ENCODE data around the gene NUDT4.

NUDT4 gene

DNA sequence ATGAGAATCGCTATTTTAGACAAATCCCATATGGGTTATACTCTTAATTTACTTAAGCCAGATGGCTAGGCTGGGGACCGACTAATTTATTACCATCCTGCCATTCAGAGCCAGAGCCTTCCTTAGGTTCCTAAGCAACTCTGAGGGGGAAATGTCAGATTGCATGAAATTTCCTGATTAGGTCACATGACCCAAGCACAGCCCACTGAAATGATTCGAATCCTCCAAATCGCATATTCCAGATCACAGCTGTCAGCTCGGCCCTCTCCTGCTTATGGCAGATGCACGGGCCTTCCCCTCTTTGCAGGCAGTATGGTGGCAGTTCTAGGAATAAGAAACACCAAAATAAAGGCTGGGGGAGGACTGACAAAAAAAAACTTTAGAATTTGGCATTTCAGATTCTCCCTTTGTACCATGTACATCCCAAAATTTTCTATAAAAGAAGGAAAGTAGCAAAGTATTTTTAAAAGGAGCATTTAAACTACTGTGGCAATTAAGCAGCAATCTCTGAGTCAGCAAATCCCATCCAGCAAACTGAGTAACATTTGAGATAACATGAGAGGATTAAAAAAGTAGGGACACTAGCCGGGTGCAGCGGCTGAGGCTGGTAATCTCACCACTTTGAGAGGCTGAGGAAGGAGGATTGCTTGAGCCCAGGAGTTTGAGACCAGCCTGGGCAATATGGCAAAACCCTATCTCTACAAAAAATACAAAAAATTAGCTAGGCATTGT is 30.5 kb upstream of the NUDT4 start:
- no peak for TF ChIP-seq PAX5 (IDR thresholded peaks at IDR 0.05; ENCODE audit: insufficient read depth, low read length, severe bottlenecking)
- TF ChIP-seq TAF1 (IDR thresholded peaks at IDR 0.05; ENCODE audit: low read depth, low read length): no peak
- no peak for TF ChIP-seq POLR2AphosphoS5 (IDR thresholded peaks at IDR 0.05; ENCODE audit: low read depth, low read length)
- no peak for TF ChIP-seq SPI1 (IDR thresholded peaks at IDR 0.05; ENCODE audit: low read depth, low read length)
- no peak for TF ChIP-seq POLR2A (IDR thresholded peaks at IDR 0.05; ENCODE audit: low read depth, low read length)
- TF ChIP-seq POU2F2 (IDR thresholded peaks at IDR 0.05; ENCODE audit: low read depth, low read length): no peak
- DNase-seq (ENCODE audit: insufficient read length, low spot score): no peak
- no peak for FAIRE-seq

GRCh38 chr12:93348575-93349435 is 28.9 kb upstream of the NUDT4 start:
- FAIRE-seq (no peak), DNase-seq (ENCODE audit: insufficient read length, low spot score) (no peak)
- TF ChIP-seq POU2F2 (IDR thresholded peaks at IDR 0.05; ENCODE audit: low read depth, low read length): no peak
- no peak for TF ChIP-seq POLR2A (IDR thresholded peaks at IDR 0.05; ENCODE audit: low read depth, low read length)
- no peak for TF ChIP-seq POLR2AphosphoS5 (IDR thresholded peaks at IDR 0.05; ENCODE audit: low read depth, low read length)
- TF ChIP-seq TAF1 (IDR thresholded peaks at IDR 0.05; ENCODE audit: low read depth, low read length): no peak
- TF ChIP-seq SPI1 (IDR thresholded peaks at IDR 0.05; ENCODE audit: low read depth, low read length): no peak
- no peak for TF ChIP-seq PAX5 (IDR thresholded peaks at IDR 0.05; ENCODE audit: insufficient read depth, low read length, severe bottlenecking)

GRCh38 chr12:93351726-93352125 is 26.0 kb upstream of the NUDT4 start:
- FAIRE-seq: no peak
- TF ChIP-seq POLR2A (IDR thresholded peaks at IDR 0.05; ENCODE audit: low read depth, low read length) (no peak), POU2F2 (IDR thresholded peaks at IDR 0.05; ENCODE audit: low read depth, low read length) (no peak), TAF1 (IDR thresholded peaks at IDR 0.05; ENCODE audit: low read depth, low read length) (no peak), POLR2AphosphoS5 (IDR thresholded peaks at IDR 0.05; ENCODE audit: low read depth, low read length) (no peak)
- no peak for DNase-seq (ENCODE audit: insufficient read length, low spot score)

- FAIRE-seq: no peak
- TF ChIP-seq POU2F2 (IDR thresholded peaks at IDR 0.05; ENCODE audit: low read depth, low read length): no peak
- TF ChIP-seq SPI1 (IDR thresholded peaks at IDR 0.05; ENCODE audit: low read depth, low read length): no peak
- no peak for TF ChIP-seq PAX5 (IDR thresholded peaks at IDR 0.05; ENCODE audit: insufficient read depth, low read length, severe bottlenecking)
- no peak for TF ChIP-seq TAF1 (IDR thresholded peaks at IDR 0.05; ENCODE audit: low read depth, low read length)
- no peak for TF ChIP-seq POLR2A (IDR thresholded peaks at IDR 0.05; ENCODE audit: low read depth, low read length)
- TF ChIP-seq POLR2AphosphoS5 (IDR thresholded peaks at IDR 0.05; ENCODE audit: low read depth, low read length): no peak
Observed at GRCh38 chr12:93352321-93352720, 25.4 kb upstream of the NUDT4 start.

DNA sequence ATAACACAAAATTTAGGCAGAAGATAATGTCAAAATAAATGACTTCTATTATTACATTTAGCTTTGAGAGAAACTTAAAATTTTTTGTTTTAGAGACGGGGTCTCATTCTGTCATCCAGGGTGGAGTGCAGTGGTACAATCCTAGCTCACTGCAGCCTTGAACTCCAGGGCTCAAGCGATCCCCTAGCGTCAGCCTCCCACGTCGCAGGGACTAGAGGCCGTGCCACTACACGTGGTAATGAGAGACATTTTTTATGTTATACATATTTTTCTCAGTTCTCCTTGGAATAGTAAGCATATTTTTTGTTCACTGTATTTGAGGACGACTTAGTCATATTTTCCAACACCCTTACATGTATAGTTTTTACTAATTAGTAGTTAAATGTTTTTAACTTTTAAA is 21.5 kb upstream of the NUDT4 start:
- TF ChIP-seq POU2F2 (IDR thresholded peaks at IDR 0.05; ENCODE audit: low read depth, low read length) (no peak), POLR2AphosphoS5 (IDR thresholded peaks at IDR 0.05; ENCODE audit: low read depth, low read length) (no peak), SPI1 (IDR thresholded peaks at IDR 0.05; ENCODE audit: low read depth, low read length) (no peak), PAX5 (IDR thresholded peaks at IDR 0.05; ENCODE audit: insufficient read depth, low read length, severe bottlenecking) (no peak), TAF1 (IDR thresholded peaks at IDR 0.05; ENCODE audit: low read depth, low read length) (no peak), POLR2A (IDR thresholded peaks at IDR 0.05; ENCODE audit: low read depth, low read length) (no peak)
- FAIRE-seq: no peak
- DNase-seq (ENCODE audit: insufficient read length, low spot score): no peak

More at GRCh38 chr12:93352321-93352720, 25.4 kb upstream of the NUDT4 start:
- no peak for DNase-seq (ENCODE audit: insufficient read length, low spot score)

DNA sequence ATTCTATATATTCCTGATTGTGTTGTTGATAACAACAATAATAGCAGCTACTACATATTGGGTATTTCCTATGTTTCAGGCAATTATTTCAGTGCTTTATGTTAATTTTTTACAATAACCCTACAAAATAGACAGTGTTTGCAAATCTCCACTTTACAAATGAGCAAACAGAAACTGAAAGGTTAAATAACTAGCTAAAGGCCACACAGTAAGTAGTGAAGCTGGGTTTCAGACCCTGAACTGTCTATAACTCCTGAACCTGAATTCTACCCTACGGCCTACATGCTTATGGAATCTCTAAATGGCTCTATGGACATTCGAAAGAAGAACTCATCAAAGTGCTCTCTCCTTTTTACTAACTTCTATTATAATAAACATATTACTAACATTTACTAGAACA is 19.7 kb upstream of the NUDT4 start:
- DNase-seq (ENCODE audit: insufficient read length, low spot score) (no peak), FAIRE-seq (no peak)
- no peak for TF ChIP-seq TAF1 (IDR thresholded peaks at IDR 0.05; ENCODE audit: low read depth, low read length)
- no peak for TF ChIP-seq POLR2A (IDR thresholded peaks at IDR 0.05; ENCODE audit: low read depth, low read length)
- no peak for TF ChIP-seq SPI1 (IDR thresholded peaks at IDR 0.05; ENCODE audit: low read depth, low read length)
- no peak for TF ChIP-seq PAX5 (IDR thresholded peaks at IDR 0.05; ENCODE audit: insufficient read depth, low read length, severe bottlenecking)
- TF ChIP-seq POU2F2 (IDR thresholded peaks at IDR 0.05; ENCODE audit: low read depth, low read length): no peak
- no peak for TF ChIP-seq POLR2AphosphoS5 (IDR thresholded peaks at IDR 0.05; ENCODE audit: low read depth, low read length)

- FAIRE-seq (no peak), DNase-seq (ENCODE audit: insufficient read length, low spot score) (no peak)
- TF ChIP-seq POU2F2 (IDR thresholded peaks at IDR 0.05; ENCODE audit: low read depth, low read length) (no peak), TAF1 (IDR thresholded peaks at IDR 0.05; ENCODE audit: low read depth, low read length) (no peak), POLR2AphosphoS5 (IDR thresholded peaks at IDR 0.05; ENCODE audit: low read depth, low read length) (no peak), SPI1 (IDR thresholded peaks at IDR 0.05; ENCODE audit: low read depth, low read length) (no peak), PAX5 (IDR thresholded peaks at IDR 0.05; ENCODE audit: insufficient read depth, low read length, severe bottlenecking) (no peak), POLR2A (IDR thresholded peaks at IDR 0.05; ENCODE audit: low read depth, low read length) (no peak)
Observed at GRCh38 chr12:93358821-93359220, 18.9 kb upstream of the NUDT4 start.

DNA sequence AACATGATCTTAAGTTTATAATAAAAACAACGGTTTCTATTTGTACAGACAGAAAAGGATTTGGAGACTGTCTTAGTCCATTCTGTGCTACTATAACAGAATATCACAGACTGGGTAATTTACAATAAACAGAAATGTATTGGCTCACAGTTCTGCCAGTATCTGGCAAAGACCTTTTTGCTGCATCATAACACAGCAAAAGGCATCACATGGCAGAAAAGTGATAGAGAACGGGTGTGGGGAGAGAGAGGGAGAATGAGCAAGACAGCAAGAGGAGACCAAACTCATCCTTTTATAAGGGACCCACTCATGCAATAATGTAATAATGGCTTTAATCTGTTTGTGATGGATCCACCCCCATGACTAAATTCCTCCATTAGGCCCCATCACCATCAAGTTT is 17.0 kb upstream of the NUDT4 start:
- no peak for FAIRE-seq
- no peak for TF ChIP-seq POLR2A (IDR thresholded peaks at IDR 0.05; ENCODE audit: low read depth, low read length)
- TF ChIP-seq SPI1 (IDR thresholded peaks at IDR 0.05; ENCODE audit: low read depth, low read length): no peak
- no peak for TF ChIP-seq PAX5 (IDR thresholded peaks at IDR 0.05; ENCODE audit: insufficient read depth, low read length, severe bottlenecking)
- TF ChIP-seq POU2F2 (IDR thresholded peaks at IDR 0.05; ENCODE audit: low read depth, low read length): no peak
- TF ChIP-seq TAF1 (IDR thresholded peaks at IDR 0.05; ENCODE audit: low read depth, low read length): no peak
- TF ChIP-seq POLR2AphosphoS5 (IDR thresholded peaks at IDR 0.05; ENCODE audit: low read depth, low read length): no peak
- no peak for DNase-seq (ENCODE audit: insufficient read length, low spot score)

Data from GM12891 (cell line).